HG03520 (cell line): ENCODE results near the gene FAM171A2.
"Not testable (repeated sequence)": the region's sequence is repeated elsewhere in the genome, so short reads cannot be mapped to it uniquely, and the experiment has no call there.

Source experiments
- ATAC-seq: cut with Tn5 transposase; IDR thresholded peaks from one replicate; pipeline ENCODE4 v1.9.1; 2021; ENCODE audit warnings: mild to moderate bottlenecking, moderate library complexity; ENCODE audit not compliant: unreplicated experiment

The FAM171A2 gene

GRCh38 chr17:44363613-44364159 is at the start of gene FAM171A2:
Gene FAM171A2 (minus strand): TSS chr17:44363853. CDS start chr17:44363714, 139 bp downstream.
- ATAC-seq = peak; percentile 51

- no peak for ATAC-seq
These were observed 45.8 kb upstream of the FAM171A2 start for GRCh38 chr17:44409309-44410028.

GRCh38 chr17:44408786-44409185 is 45.1 kb upstream of the FAM171A2 start:
- no peak for ATAC-seq

- ATAC-seq = no peak
These were observed 39.0 kb upstream of the FAM171A2 start for GRCh38 chr17:44402564-44403172.

- ATAC-seq = no peak
These were observed 36.7 kb upstream of the FAM171A2 start for GRCh38 chr17:44400226-44400847.

- no peak for ATAC-seq
These were observed 35.3 kb upstream of the FAM171A2 start for GRCh38 chr17:44398692-44399691.

- ATAC-seq = no peak
These were observed 34.1 kb upstream of the FAM171A2 start for GRCh38 chr17:44397479-44398440.

GRCh38 chr17:44396946-44397345 is 33.3 kb upstream of the FAM171A2 start:
- ATAC-seq = no peak

- no peak for ATAC-seq
These were observed 31.2 kb upstream of the FAM171A2 start for GRCh38 chr17:44394833-44395232.

- not testable (repeated sequence) for ATAC-seq
These were observed 30.5 kb upstream of the FAM171A2 start for GRCh38 chr17:44394112-44394511.

- ATAC-seq = no peak
These were observed 26.7 kb upstream of the FAM171A2 start for GRCh38 chr17:44390250-44390870.

GRCh38 chr17:44389723-44390202 is 26.1 kb upstream of the FAM171A2 start:
- ATAC-seq = no peak

GRCh38 chr17:44389281-44389680 is 25.6 kb upstream of the FAM171A2 start, which contains the start of gene ITGA2B:
Gene ITGA2B (minus strand): TSS chr17:44389649. CDS start chr17:44389473, 176 bp downstream.
- no peak for ATAC-seq

- no peak for ATAC-seq
These were observed 24.2 kb upstream of the FAM171A2 start for GRCh38 chr17:44387804-44388203.

GRCh38 chr17:44386182-44386525 is 22.5 kb upstream of the FAM171A2 start:
- no peak for ATAC-seq

- peak; percentile 46 for ATAC-seq
These were observed 21.9 kb upstream of the FAM171A2 start for GRCh38 chr17:44385287-44386181.

- no peak for ATAC-seq
These were observed 21.2 kb upstream of the FAM171A2 start for GRCh38 chr17:44384823-44385286.
